ENCODE results near the gene OSBPL3.

The OSBPL3 gene

GRCh38 chr7:24963218-24963617, 16.8 kb downstream of the OSBPL3 start (continued):
- no peak for TF ChIP-seq ZNF146 (tag by site-specific recombination; IDR thresholded peaks at IDR 0.05)
- no peak for TF ChIP-seq ZNF202 (tag by site-specific recombination; IDR thresholded peaks at IDR 0.05; ENCODE audit: borderline replicate concordance)
- TF ChIP-seq SP7 (tag by site-specific recombination; IDR thresholded peaks at IDR 0.05) = no peak
- no peak for TF ChIP-seq BCL6B (tag by site-specific recombination; IDR thresholded peaks at IDR 0.05)

- Histone ChIP-seq H3K4me1 (ENCODE audit: control insufficient read depth, insufficient read depth, low read length) (peaks cover 11% of the 10 kb centered on the region; the same call in 1 of the 2 replicates), H3K27ac (ENCODE audit: extremely low read depth, low read depth, low read length) (no peak overlapping the region), H3K4me3 (ENCODE audit: low read depth, low read length) (no peak overlapping the region), H3K9me3 (ENCODE audit: control insufficient read depth, insufficient read depth, low read depth, low read length) (no peaks in the 10 kb centered on the region), H3K36me3 (ENCODE audit: control insufficient read depth in 2 of 2, insufficient read depth in 1 of 2, low read length in 2 of 2) (no peaks in the 10 kb centered on the region)
- ChIA-PET CTCF (interaction anchor here (0.6 kb wide), 1 partner anchor 108 kb away, joined by 3 read pairs; no protein-coding TSS in a partner anchor), POLR2A (no interaction called here)
- no peak for TF ChIP-seq ZNF423 (tag by site-specific recombination; IDR thresholded peaks at IDR 0.05)
- TF ChIP-seq ZEB2 (tag by site-specific recombination; IDR thresholded peaks at IDR 0.05) = no peak
Observed at GRCh38 chr7:24962418-24962962, 17.5 kb downstream of the OSBPL3 start.

- CTCF ChIA-PET = interaction anchor here (0.5 to 1.0 kb wide), 3 partner anchors 19 to 132 kb away, joined by 3 to 5 read pairs (median 3); no protein-coding TSS in a partner anchor
- Histone ChIP-seq H3K36me3 (ENCODE audit: control insufficient read depth in 2 of 2, insufficient read depth in 1 of 2, low read length in 2 of 2) (no peaks in the 10 kb centered on the region), H3K4me3 (ENCODE audit: low read depth, low read length) (no peak overlapping the region), H3K4me1 (ENCODE audit: control insufficient read depth, insufficient read depth, low read length) (peaks cover 6% of the 10 kb centered on the region; the same call in 1 of the 2 replicates), H3K9me3 (ENCODE audit: control insufficient read depth, insufficient read depth, low read depth, low read length) (no peaks in the 10 kb centered on the region), H3K27ac (ENCODE audit: extremely low read depth, low read depth, low read length) (no peak overlapping the region)
- POLR2A ChIA-PET = no interaction called here
- no peak for TF ChIP-seq ZNF324 (tag by site-specific recombination; IDR thresholded peaks at IDR 0.05)
- TF ChIP-seq ZNF704 (tag by site-specific recombination; IDR thresholded peaks at IDR 0.05) = no peak
- TF ChIP-seq ZNF530 (tag by site-specific recombination; IDR thresholded peaks at IDR 0.05; ENCODE audit: low read depth) = no peak
Observed at GRCh38 chr7:24959735-24960485, 20.1 kb downstream of the OSBPL3 start.

- H3K36me3 ChIP-seq (ENCODE audit: control insufficient read depth in 2 of 2, insufficient read depth in 1 of 2, low read length in 2 of 2) = no peaks in the 10 kb centered on the region
- H3K9me3 ChIP-seq (ENCODE audit: control insufficient read depth, insufficient read depth, low read depth, low read length) = no peaks in the 10 kb centered on the region
- no peak overlapping the region for H3K4me3 ChIP-seq (ENCODE audit: low read depth, low read length)
- no peak overlapping the region for H3K27ac ChIP-seq (ENCODE audit: extremely low read depth, low read depth, low read length)
- peaks cover 5% of the 10 kb centered on the region; the same call in 1 of the 2 replicates for H3K4me1 ChIP-seq (ENCODE audit: control insufficient read depth, insufficient read depth, low read length)
- TF ChIP-seq YY1 (tag by site-specific recombination; IDR thresholded peaks at IDR 0.05) (no peak), ZSCAN18 (tag by site-specific recombination; IDR thresholded peaks at IDR 0.05) (no peak), PRDM10 (tag by site-specific recombination; IDR thresholded peaks at IDR 0.05) (no peak), ZNF140 (tag by site-specific recombination; IDR thresholded peaks at IDR 0.05) (no peak), ZNF354C (tag by site-specific recombination; IDR thresholded peaks at IDR 0.05; ENCODE audit: borderline replicate concordance, low read depth) (no peak), RBAK (tag by site-specific recombination; IDR thresholded peaks at IDR 0.05) (no peak), ZNF560 (tag by site-specific recombination; IDR thresholded peaks at IDR 0.05; ENCODE audit: borderline replicate concordance) (no peak)
- POLR2A ChIA-PET = no interaction called here
- CTCF ChIA-PET = no interaction called here
Observed at GRCh38 chr7:24958399-24958798, 21.6 kb downstream of the OSBPL3 start.

All from HEK293 (cell line).